ENCODE data around the gene HSPA2. TPM values are rescaled to one million over a fixed set of nuclear protein-coding genes. Genes with fewer than 3 reads are reported as not detected.

HSPA2 gene
- total RNA-seq (ENCODE audit: low replicate concordance): 0.98 and 2.5 TPM in 2 replicates

- H3K4me3 ChIP-seq (ENCODE audit: low read depth, low read length): peak within 1 kb of the TSS; percentile 74
- TF ChIP-seq, protein P1, sequence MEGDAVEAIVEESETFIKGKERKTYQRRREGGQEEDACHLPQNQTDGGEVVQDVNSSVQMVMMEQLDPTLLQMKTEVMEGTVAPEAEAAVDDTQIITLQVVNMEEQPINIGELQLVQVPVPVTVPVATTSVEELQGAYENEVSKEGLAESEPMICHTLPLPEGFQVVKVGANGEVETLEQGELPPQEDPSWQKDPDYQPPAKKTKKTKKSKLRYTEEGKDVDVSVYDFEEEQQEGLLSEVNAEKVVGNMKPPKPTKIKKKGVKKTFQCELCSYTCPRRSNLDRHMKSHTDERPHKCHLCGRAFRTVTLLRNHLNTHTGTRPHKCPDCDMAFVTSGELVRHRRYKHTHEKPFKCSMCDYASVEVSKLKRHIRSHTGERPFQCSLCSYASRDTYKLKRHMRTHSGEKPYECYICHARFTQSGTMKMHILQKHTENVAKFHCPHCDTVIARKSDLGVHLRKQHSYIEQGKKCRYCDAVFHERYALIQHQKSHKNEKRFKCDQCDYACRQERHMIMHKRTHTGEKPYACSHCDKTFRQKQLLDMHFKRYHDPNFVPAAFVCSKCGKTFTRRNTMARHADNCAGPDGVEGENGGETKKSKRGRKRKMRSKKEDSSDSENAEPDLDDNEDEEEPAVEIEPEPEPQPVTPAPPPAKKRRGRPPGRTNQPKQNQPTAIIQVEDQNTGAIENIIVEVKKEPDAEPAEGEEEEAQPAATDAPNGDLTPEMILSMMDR (IDR thresholded peaks at IDR 0.05; ENCODE audit: insufficient read depth, low read length): peak; percentile 80
- peak; percentile 98 for DNase-seq (ENCODE audit: low read depth)
Observed at GRCh38 chr14:64540208-64541202, at the start of gene HSPA2. Gene HSPA2, plus strand, starts transcription at chr14:64540741. Its CDS starts 109 bp downstream, at chr14:64540850.

DNA sequence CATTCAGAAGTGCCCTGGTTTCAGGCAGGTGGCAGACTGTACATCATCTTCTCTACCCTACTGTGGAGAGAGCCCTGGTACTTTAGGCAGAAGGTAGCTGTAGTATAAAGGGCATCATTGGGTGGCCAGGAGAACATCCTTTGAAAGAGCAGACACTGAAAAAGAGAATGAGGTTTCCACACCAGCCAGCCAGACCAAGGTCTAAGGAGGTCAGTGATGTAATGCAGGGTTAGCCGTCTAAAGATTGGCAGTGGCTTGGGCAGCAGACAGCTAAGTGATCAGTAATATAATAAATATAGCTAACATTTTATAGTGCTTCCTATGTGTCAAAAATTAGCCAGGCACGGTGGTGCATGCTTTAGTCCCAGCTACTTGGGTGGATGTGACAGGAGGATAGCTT, 48.9 kb upstream of the HSPA2 start:
- H3K4me3 ChIP-seq (ENCODE audit: low read depth, low read length): no peak overlapping the region
- DNase-seq (ENCODE audit: low read depth): no peak
- TF ChIP-seq, protein P1 (IDR thresholded peaks at IDR 0.05; ENCODE audit: insufficient read depth, low read length): no peak

DNA sequence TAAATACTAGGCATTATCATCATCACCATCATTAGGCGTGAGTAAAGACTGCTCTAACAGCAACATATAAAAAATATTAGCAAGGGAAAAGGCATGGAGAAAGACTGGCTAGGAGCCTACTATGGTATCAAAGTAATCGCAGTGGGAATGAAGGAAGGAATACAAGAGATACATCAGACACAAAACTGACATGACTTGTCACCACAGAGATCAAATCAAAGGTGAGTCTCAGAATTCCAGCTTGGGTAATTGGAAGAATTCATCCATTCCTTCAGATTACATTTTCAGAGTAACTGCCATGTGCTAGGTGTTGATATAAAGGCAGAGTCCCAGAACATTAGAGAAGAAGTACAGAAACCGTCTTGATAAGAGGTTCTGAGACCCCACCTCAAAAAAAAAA, 47.1 kb upstream of the HSPA2 start:
- TF ChIP-seq, protein P1 (IDR thresholded peaks at IDR 0.05; ENCODE audit: insufficient read depth, low read length): no peak
- H3K4me3 ChIP-seq (ENCODE audit: low read depth, low read length): no peak overlapping the region
- no peak for DNase-seq (ENCODE audit: low read depth)

DNA sequence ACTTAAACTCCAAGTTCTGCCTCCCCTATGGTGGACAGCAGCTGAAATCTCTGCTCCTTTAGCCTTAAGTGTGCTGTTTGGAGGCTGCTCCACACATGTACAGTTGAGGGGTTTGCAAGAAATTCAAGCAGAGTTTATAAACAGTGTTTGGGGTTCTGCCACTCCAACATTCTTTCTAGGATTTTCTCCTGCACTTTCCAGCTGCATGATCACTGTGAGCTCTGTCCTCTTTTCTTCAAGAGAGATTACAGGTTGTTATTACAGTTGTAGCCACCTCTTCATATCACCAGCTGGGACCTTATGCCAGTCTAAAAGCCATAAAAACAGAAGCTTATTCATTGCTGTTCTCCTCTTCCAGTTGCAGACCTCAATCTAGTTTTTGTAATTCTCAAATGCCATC, 45.3 kb upstream of the HSPA2 start:
- no peak overlapping the region for H3K4me3 ChIP-seq (ENCODE audit: low read depth, low read length)
- no peak for DNase-seq (ENCODE audit: low read depth)
- TF ChIP-seq, protein P1 (IDR thresholded peaks at IDR 0.05; ENCODE audit: insufficient read depth, low read length): no peak

GRCh38 chr14:64496764-64497163, 43.8 kb upstream of the HSPA2 start:
- no peak overlapping the region for H3K4me3 ChIP-seq (ENCODE audit: low read depth, low read length)
- TF ChIP-seq, protein P1 (IDR thresholded peaks at IDR 0.05; ENCODE audit: insufficient read depth, low read length): no peak
- no peak for DNase-seq (ENCODE audit: low read depth)

DNA sequence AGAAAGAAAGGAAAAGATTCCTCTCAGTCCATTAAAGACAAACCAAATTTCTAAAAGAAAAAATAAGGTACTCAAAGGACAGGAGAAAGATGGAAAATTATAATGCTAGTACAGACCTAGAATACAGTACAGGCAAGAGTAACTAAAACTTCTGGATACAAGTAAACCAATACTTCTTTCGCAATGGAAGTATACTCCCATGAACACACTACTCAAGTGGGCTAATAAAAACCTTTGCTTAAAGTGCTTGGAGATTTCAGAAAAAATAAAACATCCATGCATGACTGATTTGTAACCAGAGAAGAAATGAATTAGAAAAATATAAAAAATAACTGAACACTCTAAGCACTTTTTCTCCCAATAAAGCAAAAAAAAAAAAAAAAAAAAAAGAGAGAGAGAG, 40.5 kb upstream of the HSPA2 start:
- TF ChIP-seq, protein P1 (IDR thresholded peaks at IDR 0.05; ENCODE audit: insufficient read depth, low read length): no peak
- H3K4me3 ChIP-seq (ENCODE audit: low read depth, low read length): no peak overlapping the region
- peak; percentile 29 for DNase-seq (ENCODE audit: low read depth)

All from fibroblast of the aortic adventitia (primary cell).